ENCODE results near the gene TCF23. TPM values are rescaled to one million over a fixed set of nuclear protein-coding genes. Genes with fewer than 3 reads are reported as not detected.

The TCF23 gene
- total RNA-seq, 2 donors from 2014 or later = under 0.01 to 0.66 TPM

- TF ChIP-seq CTCF (IDR thresholded peaks at IDR 0.05) = no peak
- TF ChIP-seq POLR2A (IDR thresholded peaks at IDR 0.05) = no peak
- Histone ChIP-seq H3K4me1 (peaks cover 15% of the 10 kb centered on the region), H3K27ac (no peak overlapping the region), H3K9me3 (no peaks in the 10 kb centered on the region), H3K36me3 (replicated peaks in 1 of 2; ENCODE audit: insufficient read depth in 1 of 2, low read depth in 2 of 2) (peaks cover 0 to 4% of the 10 kb centered on the region in 2 donors), H3K27me3 (no peaks in the 10 kb centered on the region), H3K4me3 (no peak overlapping the region)
- no peak for DNase-seq
- WGBS, 2 donors = 78 to 85% methylated on average over 14 to 19 of the region's 21 CpGs
- no peak for ATAC-seq
- intact Hi-C loops (cut with DNase I) = no loop called here
These were observed 11.4 kb upstream of the TCF23 start for GRCh38 chr2:27137322-27137935.

GRCh38 chr2:27138111-27138510 is 10.7 kb upstream of the TCF23 start:
- H3K4me1 ChIP-seq = peaks cover 9% of the 10 kb centered on the region
- TF ChIP-seq POLR2A (IDR thresholded peaks at IDR 0.05) (no peak), CTCF (IDR thresholded peaks at IDR 0.05) (no peak)
- H3K27ac ChIP-seq = no peak overlapping the region
- intact Hi-C loops (cut with DNase I) = no loop called here
- no peak overlapping the region for H3K4me3 ChIP-seq
- H3K36me3 ChIP-seq (replicated peaks in 1 of 2; ENCODE audit: insufficient read depth in 1 of 2, low read depth in 2 of 2) = no peaks in the 10 kb centered on the region
- 57 to 67% methylated on average over 7 of the region's 7 CpGs for WGBS, 2 donors
- ATAC-seq (no peak), DNase-seq (no peak)
- H3K9me3 ChIP-seq = no peaks in the 10 kb centered on the region
- no peaks in the 10 kb centered on the region for H3K27me3 ChIP-seq

GRCh38 chr2:27139310-27139709 is 9.5 kb upstream of the TCF23 start, which contains the start of gene PRR30:
TSS of gene PRR30 (minus strand) at chr2:27139410. CDS start at chr2:27138329, 1,081 bp downstream.
- Histone ChIP-seq H3K27ac (no peak within 1 kb of the TSS), H3K9me3 (no peaks in the 10 kb centered on the region), H3K36me3 (replicated peaks in 1 of 2; ENCODE audit: insufficient read depth in 1 of 2, low read depth in 2 of 2) (no peaks in the 10 kb centered on the region), H3K4me1 (no peaks in the 10 kb centered on the region), H3K27me3 (no peaks in the 10 kb centered on the region), H3K4me3 (no peak within 1 kb of the TSS)
- TF ChIP-seq POLR2A (IDR thresholded peaks at IDR 0.05) = no peak
- TF ChIP-seq CTCF (IDR thresholded peaks at IDR 0.05) = no peak
- ATAC-seq (no peak), DNase-seq (no peak)
- 50 to 74% methylated on average over 4 of the region's 4 CpGs for WGBS, 2 donors
- intact Hi-C loops (cut with DNase I) = no loop called here

GRCh38 chr2:27143285-27143684 is 5.5 kb upstream of the TCF23 start:
- Histone ChIP-seq H3K27ac (no peak overlapping the region), H3K4me3 (no peak overlapping the region), H3K9me3 (no peaks in the 10 kb centered on the region), H3K4me1 (no peaks in the 10 kb centered on the region), H3K36me3 (replicated peaks in 1 of 2; ENCODE audit: insufficient read depth in 1 of 2, low read depth in 2 of 2) (no peaks in the 10 kb centered on the region), H3K27me3 (no peaks in the 10 kb centered on the region)
- DNase-seq (no peak), ATAC-seq (no peak)
- 18 to 32% methylated on average over 1 of the region's 1 CpG for WGBS, 2 donors
- TF ChIP-seq CTCF (IDR thresholded peaks at IDR 0.05) (no peak), POLR2A (IDR thresholded peaks at IDR 0.05) (no peak)
- intact Hi-C loops (cut with DNase I) = no loop called here

GRCh38 chr2:27145682-27146081 is 3.1 kb upstream of the TCF23 start:
- Histone ChIP-seq H3K27ac (no peak overlapping the region), H3K4me1 (no peaks in the 10 kb centered on the region), H3K9me3 (no peaks in the 10 kb centered on the region), H3K4me3 (no peak overlapping the region), H3K27me3 (no peaks in the 10 kb centered on the region), H3K36me3 (replicated peaks in 1 of 2; ENCODE audit: insufficient read depth in 1 of 2, low read depth in 2 of 2) (no peaks in the 10 kb centered on the region)
- intact Hi-C loops (cut with DNase I) = no loop called here
- no peak for TF ChIP-seq POLR2A (IDR thresholded peaks at IDR 0.05)
- TF ChIP-seq CTCF (IDR thresholded peaks at IDR 0.05) = no peak
- DNase-seq (no peak), ATAC-seq (no peak)
- 60 to 65% methylated on average over 2 of the region's 2 CpGs for WGBS, 2 donors
